Mesodermal cell (in vitro differentiated cells): ENCODE results near the gene KCND3.

Source experiments
- H3K27ac ChIP-seq: 2 replicates; pipeline ENCODE4 v1.7.0; 2013; ENCODE audit warnings: mild to moderate bottlenecking, low read depth, low read length, moderate library complexity; ENCODE audit not compliant: severe bottlenecking
- H3K36me3 ChIP-seq: 2 replicates; pipeline ENCODE4 v1.7.1; 2013; ENCODE audit warnings: mild to moderate bottlenecking, low read length, moderate library complexity; ENCODE audit not compliant: control insufficient read depth, insufficient read depth
- H3K4me1 ChIP-seq: one replicate; pipeline ENCODE4 v1.7.1; 2013; ENCODE audit warnings: mild to moderate bottlenecking, low read length; ENCODE audit not compliant: insufficient read depth, control insufficient read depth, poor library complexity, severe bottlenecking
- H3K4me3 ChIP-seq: 2 replicates; pipeline ENCODE4 v1.7.0; 2013; ENCODE audit warnings: low read length, control low read depth, mild to moderate bottlenecking; ENCODE audit not compliant: insufficient read depth, poor library complexity, severe bottlenecking; ENCODE audit errors: extremely low read depth
- H3K9me3 ChIP-seq: 2 replicates; pipeline ENCODE4 v1.7.1; 2013; ENCODE audit warnings: mild to moderate bottlenecking, low read length, moderate library complexity; ENCODE audit not compliant: control insufficient read depth
- WGBS, 2 experiments: methylation state at CpG; one replicate each; pipeline ENCODE4 v1.1.5; 2013; ENCODE audit warnings: missing lambda C conversion rate in 2 of 2; ENCODE audit not compliant: insufficient coverage in 2 of 2; 5-methylcytosine and 5-hydroxymethylcytosine counted together

KCND3 gene

DNA sequence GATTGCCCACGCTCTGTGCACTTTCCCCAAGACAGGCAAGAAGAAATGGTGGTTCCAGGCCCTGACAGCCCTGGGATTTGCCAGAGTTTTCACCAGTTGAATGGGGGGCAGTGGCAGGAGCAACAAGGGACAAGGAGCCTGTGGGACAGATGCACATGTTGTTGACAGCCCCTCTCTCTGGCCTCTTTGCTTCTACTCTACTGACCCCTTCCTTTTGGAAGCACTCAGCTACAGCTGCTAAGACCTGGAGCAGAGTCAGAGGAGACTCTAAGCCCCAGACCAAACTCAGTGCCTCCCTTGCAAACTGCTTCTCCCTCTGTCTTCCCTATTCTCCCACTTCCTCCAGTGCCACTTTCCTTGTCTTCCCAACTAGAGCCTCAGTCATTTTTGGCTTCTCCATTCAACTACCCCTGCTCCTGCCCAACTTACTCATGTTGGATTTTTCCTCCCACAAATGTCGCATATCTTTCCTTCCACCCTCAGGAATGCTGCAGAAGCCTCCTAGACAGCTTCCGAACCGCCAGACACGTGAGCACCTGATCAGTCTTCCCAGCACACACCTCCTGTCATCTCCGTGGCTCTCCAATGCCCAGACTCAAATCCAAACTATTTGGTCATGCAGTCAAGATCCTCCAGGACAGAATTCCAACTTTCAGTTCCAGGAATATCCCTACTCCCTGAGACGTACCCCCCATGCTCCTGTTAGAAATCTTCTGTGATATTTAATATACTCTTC lies 259.4 kb downstream of the KCND3 start:
- WGBS, 2 experiments: 83 to 88% methylated on average over 6 to 7 of the region's 7 CpGs
- H3K36me3 ChIP-seq: peaks cover 14% of the 10 kb centered on the region
- H3K27ac ChIP-seq: no peak overlapping the region
- H3K4me3 ChIP-seq: no peak overlapping the region
- H3K4me1 ChIP-seq: peaks cover 18% of the 10 kb centered on the region
- H3K9me3 ChIP-seq: no peaks in the 10 kb centered on the region

DNA sequence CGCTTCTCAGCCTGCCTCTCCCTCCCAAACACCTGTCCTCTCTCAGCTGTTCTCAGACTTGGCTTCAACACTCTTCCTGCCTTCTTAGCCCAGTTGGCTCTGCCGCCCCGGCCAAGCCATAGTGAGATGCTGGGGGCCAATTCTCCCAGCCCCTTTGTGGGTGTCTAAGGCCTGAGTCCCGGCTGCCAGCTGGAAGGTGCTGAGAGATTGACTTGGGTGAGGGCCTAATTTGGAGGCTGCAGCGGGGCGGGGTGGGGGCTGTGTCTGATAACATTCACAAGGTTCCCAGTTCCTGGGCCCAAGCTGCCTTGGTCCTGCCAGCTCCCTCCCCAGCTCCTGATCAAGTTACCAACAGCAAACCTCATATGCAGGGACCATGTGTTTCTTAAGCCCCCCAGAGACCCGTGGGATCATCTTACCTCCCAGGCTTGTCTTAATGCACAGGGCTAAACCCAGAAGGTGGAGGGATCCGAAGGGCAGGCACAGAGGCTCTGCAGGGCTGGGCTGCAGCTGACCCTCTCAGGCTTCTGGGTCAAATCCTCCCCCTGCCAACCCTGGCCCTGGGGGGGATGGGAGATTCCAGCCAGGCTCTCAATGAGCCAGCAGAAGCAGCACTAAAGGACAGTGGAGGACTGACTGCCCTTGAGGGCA lies 260.1 kb downstream of the KCND3 start:
- WGBS, 2 experiments: 75% methylated on average over 5 to 6 of the region's 8 CpGs
- Histone ChIP-seq H3K9me3 (no peaks in the 10 kb centered on the region), H3K4me1 (peaks cover 18% of the 10 kb centered on the region), H3K36me3 (peaks cover 12% of the 10 kb centered on the region), H3K4me3 (no peak overlapping the region), H3K27ac (no peak overlapping the region)

DNA sequence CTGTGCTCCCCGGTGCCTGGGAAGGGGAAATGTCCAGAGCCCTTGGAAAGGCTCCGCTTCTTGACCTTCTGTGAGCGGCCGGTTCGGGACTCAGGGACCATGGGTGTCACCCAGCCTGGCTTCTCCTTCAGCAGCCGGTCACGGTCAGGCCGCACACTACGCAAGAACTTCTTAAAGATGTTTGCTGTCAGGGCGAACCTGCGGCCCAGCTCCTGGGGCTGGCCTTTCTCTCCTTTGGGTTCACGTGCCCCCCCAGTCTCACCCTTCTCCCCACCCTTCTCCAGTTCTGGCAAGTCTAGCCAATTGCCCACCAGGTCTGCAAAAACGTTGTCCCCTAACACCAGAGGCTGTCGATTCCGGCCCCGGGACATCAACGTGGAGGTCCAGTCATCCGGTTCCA lies 262.4 kb downstream of the KCND3 start:
- H3K9me3 ChIP-seq: no peaks in the 10 kb centered on the region
- 82 to 87% methylated on average over 13 to 18 of the region's 18 CpGs for WGBS, 2 experiments
- no peak overlapping the region for H3K4me3 ChIP-seq
- peaks cover 8% of the 10 kb centered on the region for H3K4me1 ChIP-seq
- no peak overlapping the region for H3K27ac ChIP-seq
- peaks cover 12% of the 10 kb centered on the region for H3K36me3 ChIP-seq

DNA sequence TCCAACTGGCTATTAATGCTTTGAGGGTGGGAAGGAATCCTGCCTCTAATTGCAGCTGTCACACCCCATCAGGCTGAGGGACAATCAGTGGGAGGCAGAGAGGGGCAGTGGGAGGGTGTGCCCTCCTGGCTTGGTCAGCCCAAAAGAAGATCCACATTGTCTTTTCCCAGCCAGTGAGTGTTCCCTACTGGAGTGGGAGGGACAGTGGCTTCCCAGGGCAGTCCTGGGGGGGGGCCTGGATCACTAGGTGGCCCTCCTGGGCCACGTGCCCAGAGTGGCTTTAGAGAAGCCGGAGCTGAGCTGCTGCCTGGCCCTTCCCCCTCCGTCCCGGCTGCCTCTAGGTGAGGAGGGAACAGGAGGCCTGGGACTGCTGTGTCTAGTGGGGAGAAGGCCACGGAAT lies 264.3 kb downstream of the KCND3 start:
- H3K27ac ChIP-seq: no peak overlapping the region
- WGBS, 2 experiments: 19 to 43% methylated on average over 2 to 4 of the region's 5 CpGs
- H3K36me3 ChIP-seq: peaks cover 12% of the 10 kb centered on the region
- peaks cover 4% of the 10 kb centered on the region for H3K4me1 ChIP-seq
- H3K4me3 ChIP-seq: no peak overlapping the region
- H3K9me3 ChIP-seq: no peaks in the 10 kb centered on the region

DNA sequence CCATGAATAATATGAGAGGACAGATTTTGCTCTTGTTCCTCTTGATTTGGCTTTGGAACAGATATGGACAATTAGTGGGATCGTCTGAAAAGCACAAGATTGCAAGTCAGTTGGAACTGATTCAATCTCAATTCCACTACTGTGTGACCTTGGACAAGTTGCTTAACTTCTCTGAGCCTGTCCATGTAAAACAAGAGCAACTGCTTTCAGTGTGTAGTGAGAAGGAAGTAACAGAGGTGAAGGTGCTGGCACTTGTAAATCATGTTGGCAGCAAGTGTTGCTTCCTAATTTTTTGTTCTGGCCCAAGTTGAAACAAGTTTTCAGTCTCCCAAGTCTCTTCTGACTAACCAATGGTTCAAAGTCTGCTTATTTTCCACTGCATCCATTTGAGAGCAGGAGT lies 265.6 kb downstream of the KCND3 start:
- Histone ChIP-seq H3K9me3 (no peaks in the 10 kb centered on the region), H3K4me3 (no peak overlapping the region), H3K4me1 (no peaks in the 10 kb centered on the region), H3K36me3 (peaks cover 12% of the 10 kb centered on the region), H3K27ac (no peak overlapping the region)
- 70 to 80% methylated on average over 1 of the region's 1 CpG for WGBS, 2 experiments

DNA sequence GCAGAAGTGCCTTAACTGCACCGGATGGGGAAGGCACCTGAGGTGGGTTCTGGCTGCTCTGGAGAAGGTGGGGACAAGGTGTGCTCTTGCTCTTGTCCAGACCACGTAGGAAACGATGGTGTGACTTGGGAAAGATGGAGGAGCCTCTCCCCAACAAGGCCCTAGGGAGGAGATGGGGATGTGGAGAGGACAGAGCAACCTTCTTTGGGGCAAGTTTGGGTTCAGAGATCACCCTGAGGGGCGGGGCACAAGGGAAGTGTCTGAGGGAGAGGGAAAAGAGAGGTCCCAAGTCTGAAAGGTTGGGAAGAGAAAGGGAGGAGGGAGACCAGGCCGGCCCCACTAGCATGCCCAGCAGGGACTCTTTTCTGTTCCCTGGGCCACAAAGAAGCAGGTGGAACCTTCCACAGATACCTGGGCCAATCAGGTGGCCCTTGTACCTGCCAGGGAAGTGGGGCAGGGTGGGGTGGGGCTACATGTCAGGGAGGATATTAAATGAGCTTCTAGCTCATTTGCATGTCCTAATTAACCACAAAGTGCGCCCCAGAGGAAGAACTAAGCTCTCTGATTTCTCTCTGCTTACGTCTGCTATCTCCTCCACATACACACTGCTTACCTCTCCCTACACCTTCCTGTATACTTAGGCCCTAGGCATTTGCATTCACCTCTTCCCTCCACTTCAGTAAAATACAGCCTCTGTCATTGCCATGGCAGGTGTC lies 266.2 kb downstream of the KCND3 start:
- Histone ChIP-seq H3K9me3 (no peaks in the 10 kb centered on the region), H3K4me1 (no peaks in the 10 kb centered on the region), H3K27ac (no peak overlapping the region), H3K36me3 (peaks cover 12% of the 10 kb centered on the region), H3K4me3 (no peak overlapping the region)
- WGBS, 2 experiments: 86 to 92% methylated on average over 4 to 5 of the region's 7 CpGs

DNA sequence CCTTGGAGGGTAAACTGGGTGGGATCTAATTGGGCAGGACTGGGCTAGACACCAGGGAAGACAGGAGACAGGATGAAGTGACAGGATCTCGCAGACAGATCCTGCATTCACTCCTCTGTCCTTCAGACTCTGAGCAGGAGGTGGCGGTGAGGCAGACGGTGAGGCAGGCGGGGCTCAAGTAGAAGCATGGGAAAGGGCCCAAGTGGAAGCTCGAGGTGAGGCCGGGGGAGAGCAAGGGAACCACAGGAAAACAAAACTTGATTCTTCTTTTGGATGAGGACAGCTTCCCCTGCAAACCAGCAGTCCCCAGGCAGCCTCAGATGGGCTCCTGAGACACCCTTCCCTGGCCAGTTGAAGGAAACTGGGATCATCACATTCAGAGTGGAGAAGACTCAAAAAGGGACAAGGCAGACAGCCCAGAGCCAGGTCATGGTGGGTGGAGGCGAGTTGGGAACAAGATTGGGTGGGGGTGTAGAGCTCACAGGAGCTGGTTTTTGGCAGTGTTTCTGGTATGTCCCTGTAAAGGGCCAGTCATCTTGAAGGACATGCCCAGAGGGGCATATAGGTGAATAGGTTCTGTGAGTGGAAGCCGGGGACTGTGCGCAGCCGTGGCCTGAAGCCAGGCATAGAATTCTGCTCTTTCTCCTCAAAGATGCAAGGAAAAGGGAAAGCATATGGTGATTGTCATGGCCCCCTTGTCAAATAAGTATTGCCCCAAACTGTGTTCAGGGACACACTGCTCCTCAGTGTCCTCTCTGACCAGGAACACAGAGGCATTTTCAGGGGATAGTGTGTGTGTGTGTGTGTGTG lies 268.3 kb downstream of the KCND3 start:
- 86 to 96% methylated on average over 8 to 10 of the region's 10 CpGs for WGBS, 2 experiments
- Histone ChIP-seq H3K4me1 (no peaks in the 10 kb centered on the region), H3K27ac (no peak overlapping the region), H3K4me3 (no peak overlapping the region), H3K9me3 (no peaks in the 10 kb centered on the region), H3K36me3 (peaks cover 13% of the 10 kb centered on the region)
